KOPT-K1 (cell line): ENCODE data around the gene PTPRN2.

ENCODE experiments used
- H3K27ac ChIP-seq: fragments of 200-600 bp; sonication (generic); 2 replicates; pipeline ENCODE4 v1.5.1; 2016; ENCODE audit warnings: antibody characterized with exemption, mild to moderate bottlenecking, low read depth, low read length; ENCODE audit not compliant: poor library complexity, severe bottlenecking
- H3K36me3 ChIP-seq: fragments of 200-600 bp; sonication (generic); 2 replicates; pipeline ENCODE4 v1.5.1; 2017; ENCODE audit warnings: antibody characterized with exemption, mild to moderate bottlenecking, low read length, moderate library complexity; ENCODE audit not compliant: insufficient read depth
- H3K9me3 ChIP-seq: fragments of 200-600 bp; sonication (generic); 2 replicates; pipeline ENCODE4 v1.5.1; 2017; ENCODE audit warnings: antibody characterized with exemption, low read length, mild to moderate bottlenecking; ENCODE audit not compliant: insufficient read depth, poor library complexity, severe bottlenecking

Gene PTPRN2

DNA sequence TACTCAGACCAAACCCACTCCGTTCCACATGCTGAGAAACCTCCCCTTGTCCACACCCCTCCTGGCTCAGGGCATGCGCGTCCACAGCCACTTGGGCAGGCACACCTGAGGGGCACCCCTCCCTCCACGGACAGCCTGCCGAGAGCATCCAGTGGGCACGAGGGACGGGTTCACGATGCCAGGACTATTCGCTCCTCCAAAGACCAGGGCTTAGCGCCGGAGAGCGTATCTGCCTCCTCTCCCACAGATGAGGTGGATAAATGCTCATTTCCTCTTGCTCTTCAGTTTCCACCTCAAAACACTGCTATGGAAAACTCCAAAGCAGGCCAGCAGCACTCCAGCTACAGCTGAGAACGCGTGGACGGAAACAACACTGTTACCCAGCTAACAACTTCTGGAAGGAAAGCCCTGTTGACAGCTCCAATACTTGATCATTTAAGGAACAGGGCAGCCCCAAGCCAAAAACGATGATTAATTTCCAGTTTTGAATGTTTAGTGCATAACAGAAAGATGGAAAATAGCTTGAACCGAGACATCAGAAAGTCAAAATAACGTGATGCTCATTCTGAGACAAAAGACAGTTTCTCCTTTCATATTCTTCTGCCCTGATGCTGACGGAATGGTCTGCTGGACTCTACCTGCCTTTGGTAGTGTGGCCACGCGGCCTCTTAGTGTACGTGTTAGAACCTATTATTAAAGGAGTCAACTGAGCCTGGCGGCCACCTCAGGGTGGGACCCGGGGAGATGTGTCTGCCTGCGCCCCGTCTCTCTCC is 1046.1 kb downstream of the PTPRN2 start:
- H3K36me3 ChIP-seq = peaks cover 10% of the 10 kb centered on the region; the same call in 1 of the 2 replicates
- no peak overlapping the region for H3K27ac ChIP-seq
- H3K9me3 ChIP-seq = no peaks in the 10 kb centered on the region

DNA sequence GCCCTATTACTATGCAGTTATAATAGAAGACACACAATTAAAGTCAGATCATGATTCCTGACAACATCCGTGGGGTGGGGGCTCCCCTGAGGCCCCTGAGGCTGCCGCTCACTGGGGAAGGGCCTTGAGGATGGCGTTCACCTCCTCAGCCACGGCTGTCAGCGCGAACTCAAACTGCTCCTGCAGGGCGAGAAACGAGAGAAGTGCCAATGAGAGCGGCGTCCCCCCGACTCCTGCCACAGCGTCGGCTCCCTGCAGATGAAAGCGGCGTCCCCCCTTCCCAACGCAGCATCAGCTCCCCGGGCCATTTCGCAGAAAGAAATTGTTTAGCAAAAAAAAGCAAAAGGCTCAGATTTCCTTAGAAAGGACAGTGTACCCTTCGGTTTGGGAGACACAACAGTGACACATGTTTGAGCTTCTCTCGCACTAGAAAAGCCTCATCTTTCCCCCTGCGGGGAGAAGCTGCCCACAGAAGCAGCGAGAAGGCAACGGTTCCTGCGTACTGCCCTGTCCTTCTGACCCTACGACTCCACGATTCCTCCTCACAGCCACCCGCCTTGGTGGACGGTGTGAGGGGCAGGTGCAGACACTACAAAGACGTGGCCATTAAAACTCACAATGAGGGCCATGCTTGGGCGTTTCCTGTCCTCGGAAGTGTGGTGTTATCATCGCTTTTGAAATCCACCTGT is 1046.9 kb downstream of the PTPRN2 start:
- no peak overlapping the region for H3K27ac ChIP-seq
- no peaks in the 10 kb centered on the region for H3K9me3 ChIP-seq
- peaks cover 8% of the 10 kb centered on the region; the same call in 1 of the 2 replicates for H3K36me3 ChIP-seq

DNA sequence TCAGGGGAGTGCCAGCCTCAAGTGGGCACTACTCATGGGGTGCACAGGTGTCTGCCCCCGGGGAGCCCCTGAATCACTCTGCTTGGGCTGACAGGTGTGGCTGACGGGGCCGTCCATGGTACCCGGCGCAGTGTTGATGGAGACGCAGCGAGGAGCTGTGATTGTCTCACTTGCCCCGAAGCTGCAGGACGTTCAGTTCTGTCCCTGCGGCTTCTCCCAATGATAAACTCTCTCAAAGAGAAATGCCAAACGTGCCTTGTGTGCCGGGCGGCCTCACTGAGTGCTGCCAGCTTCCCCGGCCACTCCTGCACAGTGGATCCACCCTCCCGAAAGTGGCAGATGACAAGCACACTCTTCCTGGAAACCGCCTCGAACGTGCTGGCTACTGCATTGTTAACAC is 1047.6 kb downstream of the PTPRN2 start:
- no peak overlapping the region for H3K27ac ChIP-seq
- H3K9me3 ChIP-seq = no peaks in the 10 kb centered on the region

DNA sequence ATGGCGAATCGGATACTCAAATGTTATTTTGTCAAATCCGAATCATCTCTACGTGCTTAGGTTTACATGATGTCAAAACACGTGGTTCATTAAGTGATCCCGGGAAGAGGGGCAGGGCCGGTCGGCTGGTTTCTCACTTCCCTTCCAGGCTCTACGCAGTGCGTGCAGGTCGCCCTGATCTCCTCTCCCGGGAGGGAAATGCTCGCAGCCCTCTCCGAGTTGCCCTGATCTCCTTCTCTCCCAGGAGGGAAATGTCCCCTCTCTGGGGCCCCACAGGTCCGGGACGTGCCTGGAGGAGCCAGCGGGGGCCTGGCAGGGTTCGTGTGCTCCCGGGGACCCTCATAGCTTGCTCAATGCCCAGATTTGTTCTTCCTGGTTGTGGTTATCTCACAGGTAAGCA is 1048.1 kb downstream of the PTPRN2 start:
- Histone ChIP-seq H3K36me3 (peaks cover under 1% of the 10 kb centered on the region; the same call in 1 of the 2 replicates), H3K27ac (no peak overlapping the region), H3K9me3 (no peaks in the 10 kb centered on the region)

More for the DNA sequence above, 1047.6 kb downstream of the PTPRN2 start:
- peaks cover 5% of the 10 kb centered on the region; the same call in 1 of the 2 replicates for H3K36me3 ChIP-seq

DNA sequence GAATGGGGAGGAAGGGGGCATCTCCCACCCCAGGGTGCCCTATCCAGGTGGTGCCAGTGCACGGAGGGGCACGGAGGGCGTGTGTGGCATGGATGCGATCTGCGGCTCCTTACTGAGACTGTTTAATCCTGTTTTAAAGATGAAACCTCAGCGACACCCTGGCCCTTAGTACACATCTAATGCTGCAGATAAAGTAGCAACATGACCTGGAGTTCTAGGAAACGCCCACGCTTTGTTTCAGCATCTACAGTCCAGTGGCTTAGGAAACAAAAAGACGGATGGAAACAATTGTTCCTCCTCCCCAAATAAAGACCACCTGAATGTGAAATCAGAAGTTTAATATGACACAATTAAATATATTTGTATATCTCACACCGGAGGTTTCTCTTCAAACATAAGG is 1048.9 kb downstream of the PTPRN2 start:
- no peak overlapping the region for H3K27ac ChIP-seq
- peaks cover 3% of the 10 kb centered on the region for H3K9me3 ChIP-seq

DNA sequence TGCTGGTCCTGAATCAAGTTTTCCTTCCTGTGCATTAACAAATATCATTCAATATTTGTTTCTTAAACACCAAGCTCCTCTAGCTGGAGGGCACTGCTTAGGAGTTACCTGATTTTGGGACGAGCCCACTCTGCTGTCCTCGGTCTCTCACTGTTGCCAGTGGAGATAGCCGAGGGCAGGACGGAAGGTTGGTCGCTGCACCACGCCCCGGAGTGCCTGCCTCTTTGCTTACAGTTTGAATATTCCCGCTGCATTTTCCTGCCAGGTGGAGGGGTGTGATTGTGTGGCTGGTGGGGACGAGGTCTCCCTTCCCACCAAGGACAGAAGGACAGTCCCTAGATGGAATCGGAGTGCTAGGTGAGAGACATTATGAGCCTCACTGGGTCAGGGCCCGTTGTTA is 1049.3 kb downstream of the PTPRN2 start:
- peaks cover 7% of the 10 kb centered on the region for H3K9me3 ChIP-seq
- H3K36me3 ChIP-seq = no peaks in the 10 kb centered on the region
- H3K27ac ChIP-seq = no peak overlapping the region

More for the DNA sequence above, 1048.9 kb downstream of the PTPRN2 start:
- no peaks in the 10 kb centered on the region for H3K36me3 ChIP-seq

DNA sequence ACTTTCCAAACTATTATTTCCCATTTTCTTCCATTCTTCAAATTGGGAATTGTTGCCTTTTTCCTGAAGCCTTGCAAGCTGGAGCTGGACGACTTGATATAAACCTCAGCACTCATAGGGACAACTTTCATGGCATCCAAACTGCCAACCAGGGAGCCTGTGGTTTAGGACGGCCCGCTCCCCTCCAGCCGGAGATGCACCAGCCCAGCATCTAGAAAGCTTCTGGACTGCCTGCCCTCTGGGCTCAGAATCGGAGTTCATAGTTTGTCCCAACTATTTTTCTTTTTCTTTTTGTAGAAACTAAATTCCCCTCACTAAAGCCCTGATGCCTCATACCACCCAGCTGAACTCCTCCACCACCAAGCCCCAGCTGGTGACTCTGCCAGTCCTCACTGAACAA is 1050.6 kb downstream of the PTPRN2 start:
- Histone ChIP-seq H3K36me3 (no peaks in the 10 kb centered on the region), H3K27ac (no peak overlapping the region), H3K9me3 (peaks cover 18% of the 10 kb centered on the region)

DNA sequence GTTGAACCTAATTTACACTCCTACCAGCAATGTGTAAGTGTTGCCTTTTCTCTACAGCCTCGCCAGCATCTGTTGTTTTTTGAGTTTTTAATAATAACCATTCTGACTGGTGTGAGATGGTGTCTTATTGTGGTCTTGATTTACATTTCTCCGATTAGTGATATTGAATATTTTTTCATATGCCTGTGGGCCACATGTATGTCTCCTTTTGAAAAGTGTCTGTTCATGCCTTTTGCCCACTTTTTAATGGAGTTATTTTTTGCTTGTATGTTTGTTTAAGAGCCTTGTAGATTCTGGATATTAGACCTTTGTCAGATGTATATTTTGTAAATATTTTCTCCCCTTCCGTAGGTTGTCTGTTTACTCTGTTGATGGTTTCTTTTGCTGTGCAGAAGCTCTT is 1055.6 kb downstream of the PTPRN2 start:
- Histone ChIP-seq H3K9me3 (peaks cover 24% of the 10 kb centered on the region), H3K36me3 (no peaks in the 10 kb centered on the region), H3K27ac (no peak overlapping the region)

DNA sequence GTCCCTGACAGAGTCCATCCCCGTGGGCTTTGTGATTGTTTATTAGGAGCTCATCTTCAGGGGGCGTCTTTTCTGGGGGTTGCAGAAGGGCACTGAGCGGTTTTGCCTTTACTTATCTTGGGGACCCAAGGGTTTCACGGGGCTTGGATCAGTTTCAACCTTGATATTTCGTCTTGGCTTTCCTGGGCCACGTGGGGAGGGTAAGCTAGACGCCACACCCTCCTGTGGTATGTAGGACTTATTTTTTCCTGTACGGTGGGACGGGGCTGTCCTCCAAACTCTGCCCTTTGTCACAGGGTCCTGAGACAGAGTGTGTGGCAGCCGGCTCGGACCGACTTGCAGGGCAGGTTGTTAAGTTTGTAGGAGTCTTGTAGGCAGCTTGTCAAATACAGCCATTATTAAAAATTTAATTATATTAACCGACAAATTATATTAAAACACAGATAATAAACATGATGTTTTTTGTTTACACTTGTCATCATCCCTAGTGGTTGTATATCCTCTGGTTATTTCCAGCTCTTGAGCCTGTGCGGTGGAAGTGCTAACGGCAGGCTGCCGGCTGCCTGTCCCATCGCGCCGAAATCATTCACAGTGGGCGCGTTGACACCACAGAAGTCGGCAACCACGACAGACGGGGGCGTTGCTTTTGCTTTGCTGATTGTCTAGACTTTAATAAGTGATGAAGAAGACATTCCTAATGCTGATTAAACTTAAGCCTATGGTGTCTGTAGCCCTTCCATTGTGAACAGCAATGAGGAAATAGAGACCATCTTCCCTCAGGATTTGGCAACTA is 1057.7 kb downstream of the PTPRN2 start:
- Histone ChIP-seq H3K9me3 (peaks cover 24% of the 10 kb centered on the region), H3K27ac (no peak overlapping the region), H3K36me3 (no peaks in the 10 kb centered on the region)

DNA sequence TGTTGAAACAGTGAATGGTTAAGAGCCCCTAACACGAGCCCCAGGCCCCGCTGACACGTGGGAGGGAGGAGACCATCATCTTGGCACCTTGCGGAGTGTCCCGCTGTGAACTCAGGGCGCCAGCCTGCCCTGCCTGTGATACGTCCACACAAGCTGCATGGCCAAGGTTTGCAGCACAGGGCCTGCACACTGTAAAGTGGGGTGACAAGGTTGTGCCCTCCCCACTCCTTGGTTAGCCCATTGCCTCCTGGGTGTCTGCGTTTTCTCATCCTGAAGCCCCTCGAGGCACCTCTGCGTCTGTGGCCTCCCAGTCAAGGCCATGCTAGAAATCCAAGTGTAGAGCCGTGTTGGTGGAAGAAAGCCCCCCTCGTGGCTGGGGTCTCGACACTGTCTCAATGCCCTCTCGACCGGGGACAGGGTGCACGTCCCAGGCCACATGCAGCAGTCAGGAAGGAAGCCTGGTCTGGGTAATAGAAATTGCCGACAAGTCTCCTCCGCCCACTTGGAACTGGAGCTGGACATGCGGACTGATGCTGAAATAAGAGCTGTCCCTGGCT is 1058.8 kb downstream of the PTPRN2 start:
- Histone ChIP-seq H3K36me3 (no peaks in the 10 kb centered on the region), H3K27ac (no peak overlapping the region), H3K9me3 (peaks cover 23% of the 10 kb centered on the region)

DNA sequence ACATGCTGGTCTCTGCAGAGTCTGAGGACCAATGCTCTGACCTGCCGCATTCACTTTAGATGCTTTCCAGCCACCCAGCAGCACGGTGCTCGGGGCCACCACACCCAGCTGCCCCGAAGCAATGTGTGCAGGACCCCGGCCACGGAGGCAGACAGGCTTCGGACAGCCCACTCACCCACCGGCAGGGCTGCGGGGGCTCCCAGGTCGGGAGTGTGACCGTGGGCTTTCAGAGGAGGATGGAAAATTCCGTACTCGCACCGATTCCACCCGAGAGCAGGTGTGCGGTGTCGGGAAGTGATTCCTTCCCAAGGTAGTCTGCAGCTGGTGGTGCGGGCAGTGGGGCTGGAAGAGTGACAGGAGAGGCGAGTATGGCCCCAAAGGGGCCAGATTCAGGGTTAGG is 1059.9 kb downstream of the PTPRN2 start:
- H3K36me3 ChIP-seq = no peaks in the 10 kb centered on the region
- H3K27ac ChIP-seq = no peak overlapping the region
- H3K9me3 ChIP-seq = peaks cover 12% of the 10 kb centered on the region

DNA sequence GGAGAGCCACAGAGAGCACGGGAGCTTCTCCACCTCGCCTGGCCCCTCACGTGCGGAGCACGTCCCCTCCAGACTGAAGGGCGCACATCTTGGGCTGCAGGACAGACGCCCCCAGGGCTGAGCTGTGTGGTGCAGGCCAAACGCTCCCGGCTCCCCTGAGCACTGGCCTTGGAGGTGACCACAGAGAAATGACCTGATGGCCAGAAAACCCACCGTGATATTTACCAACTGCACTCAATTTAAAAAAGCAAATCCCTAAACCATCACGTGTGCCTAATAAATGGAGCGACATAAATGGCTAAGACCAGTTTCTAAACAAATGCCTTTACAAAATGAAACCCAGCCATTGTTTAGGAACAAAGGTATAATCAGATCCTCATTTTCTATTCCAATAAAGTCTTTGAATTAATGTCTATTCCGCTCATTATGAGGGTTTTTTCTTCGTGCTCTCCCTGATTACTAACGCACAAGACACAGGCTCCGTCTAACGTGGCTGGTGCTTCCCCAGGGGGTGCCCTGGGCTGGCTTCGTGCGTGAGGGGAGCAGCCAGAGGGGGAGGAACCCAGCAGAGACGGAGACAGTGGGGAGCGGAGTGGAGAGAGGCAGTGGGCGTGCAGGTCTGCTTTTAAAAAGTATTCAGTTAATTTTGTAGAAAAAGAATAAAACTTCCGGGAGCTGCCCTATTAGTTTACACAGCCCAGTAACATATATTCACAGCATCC is 1060.5 kb downstream of the PTPRN2 start:
- Histone ChIP-seq H3K36me3 (no peaks in the 10 kb centered on the region), H3K9me3 (peaks cover 6% of the 10 kb centered on the region), H3K27ac (no peak overlapping the region)

DNA sequence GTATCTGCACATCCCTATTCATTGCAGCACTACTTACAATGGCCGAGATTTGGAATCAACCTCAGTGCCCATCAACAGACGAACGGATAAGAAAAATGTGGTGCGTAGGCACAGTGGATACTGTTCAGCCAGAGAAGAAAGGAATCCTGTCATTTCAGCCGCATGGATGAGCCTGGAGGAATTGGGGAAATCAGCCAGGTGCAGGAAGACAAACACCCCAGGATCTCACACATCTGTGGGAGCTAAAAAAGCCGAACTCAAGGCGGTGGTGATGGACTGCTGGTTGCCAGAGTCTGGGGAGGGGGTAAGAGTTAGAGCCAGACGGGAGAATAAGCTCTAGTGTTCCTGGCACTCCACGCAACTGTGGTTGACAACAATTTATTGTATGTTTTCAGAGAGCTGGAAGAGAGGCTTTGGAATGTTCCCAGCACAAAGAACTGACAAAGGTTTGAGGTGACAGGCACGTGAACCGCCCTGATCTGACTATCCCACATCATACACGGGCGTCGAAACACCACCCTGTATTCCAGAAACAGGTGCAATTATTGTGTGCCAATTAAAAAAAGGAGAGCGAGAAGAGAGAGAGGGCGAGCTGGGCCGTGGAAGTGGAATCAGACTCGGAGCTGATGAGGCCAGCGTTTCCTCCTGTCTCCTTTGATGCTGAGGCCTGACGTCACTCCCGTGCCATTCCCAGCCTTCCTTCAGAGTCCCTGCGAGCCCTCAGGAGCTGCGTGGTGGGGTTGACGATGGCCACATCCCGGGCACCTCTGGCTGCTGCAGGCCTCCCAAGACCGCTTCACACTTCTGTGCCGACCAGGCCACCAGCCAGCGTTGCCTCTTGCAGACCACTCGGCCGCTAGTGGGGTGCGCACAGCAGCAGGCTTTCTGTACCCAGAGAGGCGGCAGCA is 1061.4 kb downstream of the PTPRN2 start:
- no peak overlapping the region for H3K27ac ChIP-seq

More for the DNA sequence above, 1061.4 kb downstream of the PTPRN2 start:
- no peaks in the 10 kb centered on the region for H3K9me3 ChIP-seq
- H3K36me3 ChIP-seq = no peaks in the 10 kb centered on the region
